MCF 10A (cell line): ENCODE measurements around the gene UVSSA. TPM values are rescaled to one million over a fixed set of nuclear protein-coding genes. Genes with fewer than 3 reads are reported as not detected.

Experiments used
- BruUV-seq: library from RNA; stranded (reverse); fragments of 400-500 nt; replicated peaks from 2 replicates; lab custom pipeline; 2021; lab: Mats Ljungman, UMichigan
- CTCF ChIA-PET: fragments of 300-600 bp; sonication (Branson Sonifier 250); formaldehyde crosslinking; extraction: SDS; loops from one replicate; lab custom pipeline; 2021; ENCODE audit warnings: antibody characterized with exemption, inconsistent platforms; lab: Yijun Ruan, JAX
- POLR2A ChIA-PET: fragments of 300-600, 350-650 bp; sonication (Branson Sonifier 250); formaldehyde crosslinking; extraction: SDS; loops from one replicate; lab custom pipeline; 2020; ENCODE audit warnings: antibody characterized with exemption, inconsistent platforms; lab: Yijun Ruan, JAX
- DNase-seq: peaks from one replicate; pipeline ENCODE4 v3.0.0-alpha.2; 2018; ENCODE audit not compliant: unreplicated experiment
- H3K27ac Mint-ChIP-seq: one replicate; pipeline ENCODE4 v1.8.0; 2022; ENCODE audit warnings: mild to moderate bottlenecking, low read depth, mixed read lengths; ENCODE audit not compliant: unreplicated experiment
- H3K27me3 Mint-ChIP-seq: one replicate; pipeline ENCODE4 v1.8.0; 2022; ENCODE audit warnings: mixed read lengths; ENCODE audit not compliant: insufficient read depth, unreplicated experiment
- H3K36me3 Mint-ChIP-seq: one replicate; pipeline ENCODE4 v1.8.0; 2022; ENCODE audit warnings: mild to moderate bottlenecking, moderate library complexity, mixed read lengths; ENCODE audit not compliant: insufficient read depth, unreplicated experiment
- H3K4me1 Mint-ChIP-seq: one replicate; pipeline ENCODE4 v1.8.0; 2022; ENCODE audit warnings: mixed read lengths; ENCODE audit not compliant: insufficient read depth, unreplicated experiment
- H3K4me3 Mint-ChIP-seq: one replicate; pipeline ENCODE4 v1.8.0; 2022; ENCODE audit warnings: mild to moderate bottlenecking, moderate library complexity, mixed read lengths; ENCODE audit not compliant: unreplicated experiment
- H3K9me3 Mint-ChIP-seq: one replicate; pipeline ENCODE4 v1.8.0; 2022; ENCODE audit warnings: mixed read lengths; ENCODE audit not compliant: unreplicated experiment
- CTCF ChIP-seq: fragments of 200-600 bp; IDR thresholded peaks from one replicate; pipeline ENCODE4 v1.8.0; 2022; ENCODE audit warnings: antibody characterized with exemption, mild to moderate bottlenecking; ENCODE audit not compliant: unreplicated experiment
- intact Hi-C: fragments of 100-400 bp; cut with micrococcal nuclease; formaldehyde crosslinking; loops from 2 replicates; pipeline ENCODE4 v1.14.1; 2022
- total RNA-seq: library from RNA; stranded (reverse); gene quantifications from 2 replicates; pipeline ENCODE4 v1.2.3, GENCODE V29; 2022

The UVSSA gene
- total RNA-seq, 1 experiment from 2014 or later = 43.6 TPM

GRCh38 chr4:1305261-1305711 lies 41.7 kb upstream of the UVSSA start:
- no peak for DNase-seq
- Mint-ChIP-seq H3K4me3 (no peak overlapping the region), H3K9me3 (no peaks in the 10 kb centered on the region), H3K27ac (peak overlapping the region; percentile 44), H3K4me1 (peaks cover 38% of the 10 kb centered on the region), H3K27me3 (no peaks in the 10 kb centered on the region), H3K36me3 (peaks cover 42% of the 10 kb centered on the region)
- POLR2A ChIA-PET = no interaction called here
- intact Hi-C loops = no loop called here
- BruUV-seq = no TSS peak
- no peak for TF ChIP-seq CTCF
- CTCF ChIA-PET = interaction anchor here (0.6 kb wide), 1 partner anchor 88 kb away, joined by 3 read pairs; no protein-coding TSS in a partner anchor

DNA sequence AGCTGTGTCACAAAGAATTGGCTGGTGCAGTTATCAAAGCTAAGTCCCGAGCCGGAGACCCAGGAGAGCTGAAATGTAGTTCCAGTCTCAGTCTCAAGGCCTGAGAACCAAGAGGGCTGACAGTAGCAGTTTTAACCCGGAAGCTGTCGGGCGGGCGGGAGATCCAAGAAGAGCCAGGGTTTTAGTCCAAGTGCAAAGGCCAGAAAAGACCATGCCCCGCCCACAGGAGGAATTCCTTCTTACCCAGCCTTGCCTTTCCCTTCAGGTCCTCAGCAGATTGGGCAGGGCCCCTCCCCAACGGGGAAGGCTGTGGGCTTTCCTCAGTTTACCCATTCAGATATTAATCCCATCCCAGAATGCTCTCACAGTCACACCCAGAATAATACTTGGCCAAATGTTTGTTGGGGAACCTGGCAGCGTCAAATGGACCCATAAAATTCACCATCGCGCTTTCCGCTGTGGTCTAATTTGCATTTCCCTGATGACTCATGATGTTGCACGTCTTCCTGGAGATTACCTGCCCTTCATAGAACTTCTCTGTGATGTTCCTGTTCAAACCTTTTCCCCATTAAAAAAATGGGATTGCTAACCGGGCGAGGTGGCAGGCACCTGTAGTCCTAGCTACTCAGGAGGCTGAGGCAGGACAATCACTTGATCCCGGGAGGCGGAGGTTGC lies 41.1 kb upstream of the UVSSA start:
- no peak for DNase-seq
- Mint-ChIP-seq H3K4me3 (no peak overlapping the region), H3K27ac (no peak overlapping the region), H3K9me3 (no peaks in the 10 kb centered on the region), H3K27me3 (no peaks in the 10 kb centered on the region), H3K36me3 (peaks cover 45% of the 10 kb centered on the region), H3K4me1 (peaks cover 34% of the 10 kb centered on the region)
- ChIA-PET CTCF (interaction anchor here (0.6 kb wide), 1 partner anchor 89 kb away, joined by 3 read pairs; no protein-coding TSS in a partner anchor), POLR2A (interaction anchor here (0.7 to 1.2 kb wide), 3 partner anchors 8 to 42 kb away, joined by 3 to 4 read pairs (median 3); no protein-coding TSS in a partner anchor)
- TF ChIP-seq CTCF = no peak
- intact Hi-C loops = no loop called here
- BruUV-seq = no TSS peak

- DNase-seq = no peak
- Mint-ChIP-seq H3K36me3 (peaks cover 49% of the 10 kb centered on the region), H3K4me3 (no peak overlapping the region), H3K27ac (no peak overlapping the region), H3K4me1 (peaks cover 21% of the 10 kb centered on the region), H3K9me3 (no peaks in the 10 kb centered on the region), H3K27me3 (no peaks in the 10 kb centered on the region)
- ChIA-PET POLR2A (interaction anchor here (2.7 kb wide), 1 partner anchor 8 kb away, joined by 13 read pairs; no protein-coding TSS in a partner anchor), CTCF (interaction anchor here (1.1 kb wide), 1 partner anchor 48 kb away, joined by 3 read pairs; no protein-coding TSS in a partner anchor)
- BruUV-seq = no TSS peak
- TF ChIP-seq CTCF = no peak
- intact Hi-C loops = no loop called here
Observed at GRCh38 chr4:1307951-1308735, 38.9 kb upstream of the UVSSA start.
